NCI-H446 treated with DMSO at 0.1 percent for 48 hours (cell line): ENCODE measurements around the gene NUMB.
A peak's percentile ranks its signal among the peaks of the same experiment; 100 is the strongest.
"Not testable (repeated sequence)": the region's sequence is repeated elsewhere in the genome, so short reads cannot be mapped to it uniquely, and the experiment has no call there.

ENCODE experiments used
- DNase-seq: peaks from one replicate; lab custom pipeline; 2025; lab: John Stamatoyannopoulos, UW

NUMB gene

DNA sequence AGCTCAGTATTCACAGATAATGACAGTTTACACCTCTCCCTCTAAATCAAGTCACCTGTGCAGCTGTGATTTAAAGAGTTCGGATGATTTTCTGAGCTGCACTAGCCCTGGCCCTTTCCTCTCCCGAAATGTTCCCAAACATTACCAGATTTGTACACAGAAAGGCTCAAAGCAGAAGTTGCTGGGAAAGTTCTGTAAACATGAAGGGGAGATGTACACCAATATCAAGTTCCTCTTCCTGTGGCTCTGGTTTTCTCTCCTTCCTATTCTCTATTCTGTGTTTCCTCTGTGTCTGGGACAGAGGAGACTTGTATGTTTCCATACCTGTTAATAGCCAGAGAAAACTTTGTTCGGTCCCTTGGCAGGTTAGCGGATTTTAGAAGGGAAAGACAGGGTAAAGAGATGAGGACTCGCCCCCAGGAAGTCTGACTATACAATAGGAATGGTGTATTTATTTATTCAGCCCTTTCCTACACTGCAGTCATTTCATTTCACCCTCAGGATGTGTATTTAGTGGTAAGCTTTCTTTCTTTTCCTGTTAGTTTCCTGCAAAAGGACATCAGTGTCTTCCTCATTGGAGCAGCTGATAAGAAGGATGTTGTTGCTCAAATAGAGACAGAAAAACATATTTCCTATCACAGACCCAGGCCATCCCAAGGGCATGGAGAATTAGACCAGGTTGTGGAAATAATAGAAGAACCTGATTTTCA, 7.6 kb upstream of the NUMB start:
- no peak for DNase-seq

DNA sequence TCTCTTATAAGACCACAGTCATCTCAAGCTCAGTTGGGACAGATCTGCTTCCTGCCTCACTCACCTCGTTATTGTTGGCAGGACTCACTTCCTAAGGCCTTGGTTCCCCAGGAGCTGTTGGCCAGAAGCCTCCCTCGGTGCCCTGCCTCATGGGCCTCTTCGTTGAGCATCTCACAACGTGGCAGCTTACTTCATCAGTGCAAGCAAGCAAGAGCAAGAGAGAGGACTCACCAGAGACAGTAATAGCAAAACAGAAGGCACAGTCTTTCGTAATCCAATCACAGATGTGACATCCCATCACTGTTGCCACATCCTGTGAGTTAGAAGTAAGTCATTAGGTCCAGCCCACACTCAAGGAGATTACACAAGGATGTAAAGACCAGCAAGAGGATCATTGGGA, 5.1 kb upstream of the NUMB start:
- no peak for DNase-seq

DNA sequence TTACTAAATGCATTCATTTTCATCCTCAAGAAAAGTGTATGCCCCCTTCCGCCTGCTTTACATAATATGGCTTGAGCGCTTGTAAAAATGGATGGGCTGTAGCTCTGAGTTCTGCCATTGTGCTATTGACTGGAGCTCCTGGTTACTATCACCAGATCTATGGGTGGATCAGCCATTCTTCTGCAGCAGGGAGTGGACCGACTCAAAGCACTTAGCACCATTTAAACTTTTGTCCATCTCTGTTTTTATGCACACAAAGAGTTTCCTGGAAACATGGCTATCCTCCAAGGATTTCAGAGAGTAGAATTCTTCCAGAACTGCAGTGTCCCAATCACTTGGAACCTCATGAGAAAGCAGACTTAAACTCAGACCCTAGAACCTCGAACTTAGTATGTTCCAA, 4.5 kb upstream of the NUMB start:
- no peak for DNase-seq

DNA sequence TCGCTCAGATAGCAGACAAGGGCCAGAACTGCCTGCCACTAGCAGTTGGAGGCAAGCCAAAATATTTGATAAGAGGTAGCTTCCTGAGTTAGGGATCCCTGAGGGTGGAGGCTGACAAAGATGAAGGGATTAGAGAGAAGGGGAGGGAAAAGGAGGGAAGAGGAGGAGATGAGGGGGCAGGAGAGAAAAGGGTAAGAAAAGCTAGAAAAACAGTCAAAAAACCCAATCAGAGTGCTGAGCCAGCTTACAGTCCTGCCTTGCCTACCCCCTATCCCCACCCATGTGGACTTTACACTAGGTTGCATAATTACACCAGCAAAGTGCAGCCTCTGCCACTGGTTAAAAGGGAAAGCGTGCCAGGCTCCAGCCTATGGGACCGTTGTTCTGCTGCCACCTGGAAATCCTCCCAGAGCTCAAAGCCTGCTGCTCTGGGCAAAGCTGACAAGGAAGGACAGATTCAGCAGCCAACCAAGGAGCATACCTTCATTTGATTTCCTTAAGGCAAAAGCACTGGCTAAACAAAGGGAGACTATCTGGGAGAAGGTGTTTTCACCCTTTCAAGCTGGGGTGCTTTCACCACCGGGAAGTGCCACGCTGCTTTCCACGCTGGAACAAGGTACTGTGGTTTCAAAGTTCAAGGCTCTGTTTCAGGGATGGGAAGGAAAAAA, 3.8 kb upstream of the NUMB start:
- DNase-seq = peak; percentile 79

DNA sequence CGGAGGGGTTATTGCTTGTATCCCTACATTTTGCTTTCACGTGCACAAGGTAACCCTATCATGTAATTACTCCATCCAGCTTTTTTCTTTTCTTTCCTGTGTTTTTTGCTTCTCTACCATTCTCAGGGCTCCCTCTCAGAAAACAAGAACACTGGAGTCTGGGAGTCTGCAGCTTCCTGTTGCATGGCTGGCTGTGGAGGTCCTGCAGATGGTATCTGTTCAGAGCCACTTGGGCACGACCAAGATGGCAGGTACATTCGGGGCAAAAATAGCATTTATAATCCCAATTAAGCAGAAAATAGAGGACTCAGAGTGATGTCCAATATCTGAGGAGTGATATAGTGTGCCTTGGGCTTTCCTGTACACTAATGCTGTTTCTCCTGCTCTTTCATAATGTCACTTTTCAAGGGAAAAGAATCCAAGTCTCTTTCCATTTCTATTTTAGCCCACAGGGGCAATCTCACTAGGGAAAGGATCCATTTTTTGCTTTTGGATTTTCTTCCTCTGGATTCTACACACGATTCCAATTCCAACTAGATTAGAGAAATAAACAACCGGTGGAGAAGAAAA, 3.2 kb upstream of the NUMB start:
- no peak for DNase-seq

DNA sequence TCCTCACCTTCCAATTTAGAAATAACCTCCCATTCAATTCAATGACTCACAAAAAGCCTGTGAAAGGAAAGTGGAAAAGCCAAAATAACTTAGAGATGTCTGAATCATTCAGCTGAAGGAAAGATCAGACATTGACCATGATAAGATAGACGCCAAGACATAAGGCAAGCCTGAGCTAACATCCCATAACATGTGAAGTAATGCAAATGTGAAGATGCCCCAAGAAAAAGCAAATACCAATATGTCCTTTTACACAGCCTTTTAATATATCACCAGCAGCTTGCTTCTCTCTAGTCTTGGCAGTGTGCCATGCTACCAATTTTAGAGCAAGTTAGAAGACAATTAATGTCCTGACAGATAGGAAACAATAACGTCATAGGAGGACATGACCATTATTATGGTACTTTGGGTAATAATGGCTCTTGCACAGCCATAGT, 2.4 kb upstream of the NUMB start:
- peak; percentile 56 for DNase-seq

DNA sequence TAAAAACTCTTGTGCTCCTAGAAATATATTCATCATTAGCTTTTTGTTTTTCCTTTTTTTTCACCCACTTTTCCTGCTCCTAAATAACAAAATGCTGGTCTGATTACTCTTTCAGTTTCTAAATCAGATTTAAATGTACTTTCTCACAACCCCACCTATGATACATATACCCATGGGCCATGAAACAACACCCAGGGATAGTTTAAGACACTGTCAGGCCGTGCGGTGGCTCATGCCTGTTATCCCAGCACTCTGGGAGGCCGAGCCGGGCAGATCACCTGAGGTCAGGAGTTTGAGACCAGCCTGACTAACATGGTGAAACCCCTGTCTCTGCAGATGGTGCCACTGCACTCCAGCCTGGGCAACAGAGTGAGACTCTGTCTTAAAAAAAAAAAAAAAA, 1.6 kb upstream of the NUMB start:
- no peak for DNase-seq

DNA sequence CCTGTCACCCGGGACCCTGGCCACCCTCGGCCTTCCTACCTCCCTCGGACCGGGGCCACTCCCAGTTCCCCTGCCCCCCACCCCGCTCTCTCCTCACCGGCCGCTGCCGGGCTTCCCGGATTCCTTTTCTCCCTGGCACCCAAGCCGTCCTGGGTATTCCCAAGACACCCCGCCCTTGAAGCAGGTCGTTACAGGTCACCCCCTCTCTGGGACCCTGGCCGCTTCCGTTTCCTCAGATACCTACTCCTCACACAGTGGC, 493 bp downstream of the NUMB start:
- DNase-seq = no peak

DNA sequence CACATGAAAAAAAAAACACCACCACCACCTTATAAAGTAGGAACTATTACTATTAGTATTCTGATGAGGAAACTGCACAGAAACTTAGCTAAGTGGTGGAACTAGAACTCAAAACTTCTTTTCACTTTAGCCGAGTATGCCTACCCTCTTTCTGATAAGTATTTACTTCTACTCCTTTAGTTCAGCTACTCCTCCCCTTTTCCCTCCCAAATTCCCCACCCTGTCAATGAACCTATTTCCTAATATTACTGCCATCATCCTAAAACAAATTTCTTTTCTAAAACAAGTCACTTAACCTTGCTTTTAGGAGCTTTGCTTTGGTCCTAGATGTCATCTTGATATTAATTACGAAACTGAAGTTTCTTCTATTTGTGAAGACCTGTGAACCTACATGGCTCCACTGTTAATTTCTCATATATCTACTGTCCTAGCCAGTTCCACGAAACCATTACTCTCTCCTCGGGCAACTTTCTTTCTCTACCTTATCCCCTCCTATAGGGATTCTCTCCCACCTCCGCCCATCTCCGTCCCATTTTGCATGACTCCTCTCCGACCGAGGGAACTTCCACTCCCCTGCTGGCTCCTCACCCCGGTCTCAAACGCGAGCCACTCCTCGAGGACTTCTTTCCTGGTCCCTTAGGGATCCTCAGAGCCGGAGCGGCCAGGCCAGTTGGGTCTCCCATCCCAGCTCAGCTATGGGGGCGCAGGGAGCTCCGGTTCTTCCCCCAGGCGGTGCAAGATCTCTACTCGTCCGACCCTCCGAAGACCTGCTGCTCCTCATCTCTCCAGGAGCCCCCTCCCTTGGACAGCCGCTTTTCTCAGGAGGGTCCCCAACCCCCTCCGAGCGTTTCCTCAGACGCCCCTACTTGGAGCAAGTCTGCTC, 1.1 kb downstream of the NUMB start:
- no peak for DNase-seq

DNA sequence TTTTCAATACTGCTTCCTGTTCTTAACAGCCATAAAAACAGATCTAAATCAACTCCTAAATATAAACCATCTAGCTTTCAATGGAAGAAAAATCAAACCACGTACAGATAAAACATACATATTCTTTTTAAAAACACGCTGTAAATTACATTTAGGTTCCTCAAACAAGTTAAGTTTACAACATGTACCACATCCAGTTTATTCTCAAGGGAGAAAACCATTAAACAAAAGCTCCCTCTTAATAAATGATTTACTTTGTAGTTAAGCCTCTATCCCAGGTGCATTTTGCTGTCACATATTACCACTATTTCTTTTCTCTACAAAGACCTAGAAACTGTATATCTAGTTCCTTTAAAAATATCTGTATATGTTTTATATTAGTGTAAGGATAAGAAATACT, 3.1 kb downstream of the NUMB start:
- DNase-seq = no peak

DNA sequence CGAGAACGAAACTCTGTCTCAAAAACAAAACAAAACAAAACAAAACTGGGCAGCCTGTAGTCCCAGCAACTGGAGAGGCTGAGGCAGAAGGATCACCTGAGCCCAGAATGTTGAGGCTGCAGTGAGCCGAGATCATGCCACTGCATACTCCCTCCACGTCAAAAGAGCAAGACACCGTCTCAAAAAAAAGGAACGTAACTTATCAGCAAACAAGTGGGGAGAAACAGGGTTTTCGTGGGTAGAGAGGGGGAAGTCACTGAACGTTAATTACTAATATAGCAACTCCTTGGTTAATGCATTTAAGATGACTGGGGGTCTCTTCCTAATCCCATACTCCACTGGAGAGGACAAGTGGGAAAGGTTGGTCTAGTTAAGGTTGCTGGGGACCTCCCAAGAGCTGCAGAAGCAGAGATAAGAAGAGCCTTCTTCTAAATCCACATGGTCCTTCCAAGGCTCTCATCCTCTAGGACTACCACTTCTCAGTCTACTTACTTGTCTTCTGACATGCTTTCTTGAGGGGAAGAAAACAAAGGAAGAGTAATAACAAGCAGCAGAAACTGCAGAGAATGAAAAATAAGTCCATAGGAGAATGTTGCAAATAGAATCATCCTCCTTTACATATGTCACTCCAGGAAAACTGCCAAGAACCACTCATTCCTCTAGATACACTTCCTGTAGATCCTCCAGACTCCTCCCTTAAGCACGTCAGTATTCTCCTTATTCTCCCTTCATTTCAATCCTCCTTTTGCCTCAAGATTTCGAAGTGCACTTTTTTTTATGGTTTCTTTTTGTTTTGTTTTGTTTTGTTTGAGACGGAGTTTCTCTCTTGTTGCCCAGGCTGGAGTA, 5.8 kb downstream of the NUMB start:
- peak; percentile 40 for DNase-seq

DNA sequence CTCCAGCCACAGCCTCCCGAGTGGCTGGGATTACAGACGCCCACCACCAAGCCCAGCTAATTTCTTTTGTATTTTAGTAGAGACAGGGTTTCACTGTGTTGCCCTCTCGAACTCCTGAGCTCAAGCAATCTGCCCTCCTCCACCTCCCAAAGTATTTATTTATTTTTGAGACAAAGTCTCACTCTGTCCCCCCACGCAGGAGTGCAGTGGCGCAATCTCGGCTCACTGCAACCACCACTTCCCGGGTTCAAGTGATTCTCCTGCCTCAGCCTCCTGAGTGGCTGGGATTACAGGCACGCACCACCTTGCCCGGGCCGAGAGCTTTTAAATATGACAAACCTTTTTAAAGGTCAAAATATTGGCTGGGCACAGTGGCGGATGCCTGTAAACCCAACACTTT, 14.6 kb downstream of the NUMB start:
- no peak for DNase-seq

DNA sequence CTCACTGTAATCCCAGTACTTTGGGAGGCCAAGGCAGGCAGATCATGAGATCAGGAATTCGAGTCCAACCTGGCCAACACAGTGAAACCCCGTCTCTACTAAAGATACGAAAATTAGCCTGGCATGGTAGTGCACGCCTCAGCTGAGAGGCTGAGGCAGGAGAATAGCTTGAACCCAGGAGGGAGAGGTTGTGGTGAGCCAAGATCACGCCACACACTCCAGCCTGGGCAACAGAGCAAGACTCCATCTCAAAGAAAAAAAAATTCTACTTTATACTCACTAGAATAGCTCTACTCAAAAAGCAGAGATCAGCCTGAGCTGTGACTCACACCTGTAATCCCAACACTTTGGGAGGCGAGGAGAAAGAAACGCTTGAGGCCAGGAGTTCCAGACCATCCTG, 17.1 kb downstream of the NUMB start:
- no peak for DNase-seq

DNA sequence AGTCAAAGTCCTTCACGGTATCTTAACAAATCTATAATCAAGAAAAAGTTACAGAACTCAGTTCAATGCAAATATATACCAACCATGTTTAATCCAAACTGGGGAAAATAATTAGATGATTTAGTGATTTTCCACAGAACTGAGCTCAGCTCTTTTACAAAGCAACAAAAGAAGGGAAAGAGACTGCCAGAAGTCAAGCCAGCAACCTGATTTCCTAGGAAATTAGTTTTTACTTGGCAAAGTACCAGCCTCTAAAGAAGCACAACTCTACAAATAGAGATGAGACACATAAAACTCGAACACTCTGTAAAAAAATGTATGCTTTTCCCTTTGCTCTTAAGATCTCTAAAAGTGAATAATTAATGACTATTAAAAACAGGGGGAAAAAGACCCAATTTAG, 19.4 kb downstream of the NUMB start:
- no peak for DNase-seq

DNA sequence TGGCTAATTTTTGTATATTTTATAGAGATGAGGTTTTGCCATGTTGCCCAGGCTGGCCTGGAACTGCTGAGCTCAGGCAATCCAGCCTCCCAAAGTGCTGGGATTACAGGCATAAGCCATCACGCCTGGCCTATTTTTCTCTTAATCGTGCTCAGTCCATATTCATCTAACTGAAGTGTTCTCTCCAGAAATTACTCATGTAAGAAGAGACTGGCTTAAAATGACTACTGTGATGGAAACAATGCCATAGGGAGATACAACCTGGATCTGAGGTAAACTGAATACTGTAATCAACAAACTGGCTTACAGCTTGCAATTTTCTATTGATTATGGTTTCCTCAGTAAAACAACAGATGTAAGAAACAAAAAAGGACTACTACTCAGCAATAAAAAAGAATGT, 21.1 kb downstream of the NUMB start:
- DNase-seq = no peak

DNA sequence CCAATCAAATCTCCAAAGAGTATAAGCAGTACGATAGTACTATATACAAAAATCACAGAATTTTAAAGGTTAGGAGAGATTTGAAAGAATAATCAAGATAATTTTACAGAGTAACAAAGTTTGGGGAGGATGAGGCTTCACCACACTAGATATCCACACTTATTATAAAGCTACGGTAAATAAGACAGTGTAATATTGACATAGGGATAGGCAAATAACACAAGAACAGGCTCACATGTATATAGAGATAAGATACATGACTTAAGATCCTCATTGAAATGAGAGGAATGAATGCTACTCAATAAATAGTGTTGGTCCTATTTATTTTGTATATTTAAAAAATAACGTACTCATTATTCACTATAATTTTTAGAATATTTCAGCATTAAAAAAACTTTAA, 26.2 kb downstream of the NUMB start:
- DNase-seq = no peak

DNA sequence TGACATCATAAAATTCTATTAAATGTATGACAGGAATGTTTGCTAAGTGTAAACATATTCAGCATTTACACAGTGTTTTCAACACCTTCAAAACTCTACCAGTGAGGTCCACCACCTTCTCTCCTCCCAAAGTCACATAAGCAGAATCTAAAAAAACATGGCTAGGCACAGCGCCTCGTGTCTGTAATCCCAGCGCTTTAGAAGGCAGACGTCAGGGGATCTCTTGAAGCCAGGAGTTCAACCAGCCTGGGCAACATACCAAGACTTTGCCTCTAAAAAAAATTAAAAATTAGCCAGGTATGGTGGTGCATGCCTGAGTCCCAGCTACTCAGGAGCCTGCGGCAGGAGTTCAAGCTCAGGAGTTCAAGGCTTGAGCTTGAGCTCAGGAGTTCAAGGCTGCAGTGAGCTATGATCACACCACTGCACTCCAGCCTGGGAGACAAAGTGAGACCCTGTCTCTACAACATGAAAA, 30.0 kb downstream of the NUMB start:
- DNase-seq = no peak

DNA sequence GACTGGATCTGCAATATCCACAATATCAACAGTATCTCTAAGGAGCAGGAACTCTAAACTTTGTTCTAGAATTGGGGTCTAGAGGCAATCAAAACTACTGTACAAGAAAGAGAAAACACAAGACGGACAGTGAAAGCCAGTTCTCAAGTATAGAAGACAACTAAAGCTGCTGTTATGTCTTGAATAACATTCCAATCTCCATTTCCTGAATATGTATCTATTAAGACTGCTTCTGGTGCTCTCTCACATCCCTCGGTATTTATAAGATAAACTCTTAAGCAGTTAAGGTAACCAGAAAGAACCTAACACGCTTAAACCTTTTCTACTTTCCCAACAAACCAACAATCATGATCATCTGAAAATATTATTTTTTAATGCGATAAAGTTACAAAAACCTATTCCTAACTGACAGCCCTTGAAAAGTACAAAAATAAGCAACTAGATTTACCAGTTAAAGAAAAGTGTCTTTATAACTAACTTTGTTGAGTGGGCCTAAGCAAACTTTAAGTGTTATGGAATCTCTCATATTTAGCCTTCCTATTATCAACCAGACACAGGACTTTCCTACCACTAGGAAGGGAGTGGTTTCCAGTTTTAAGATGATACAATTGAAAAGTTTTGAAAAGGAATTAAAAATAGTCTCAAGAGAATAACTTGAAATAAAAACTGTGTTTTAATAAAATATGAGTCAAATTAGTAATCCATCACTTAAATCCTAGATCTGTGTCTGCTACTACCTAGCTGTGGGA, 30.7 kb downstream of the NUMB start:
- DNase-seq = no peak

DNA sequence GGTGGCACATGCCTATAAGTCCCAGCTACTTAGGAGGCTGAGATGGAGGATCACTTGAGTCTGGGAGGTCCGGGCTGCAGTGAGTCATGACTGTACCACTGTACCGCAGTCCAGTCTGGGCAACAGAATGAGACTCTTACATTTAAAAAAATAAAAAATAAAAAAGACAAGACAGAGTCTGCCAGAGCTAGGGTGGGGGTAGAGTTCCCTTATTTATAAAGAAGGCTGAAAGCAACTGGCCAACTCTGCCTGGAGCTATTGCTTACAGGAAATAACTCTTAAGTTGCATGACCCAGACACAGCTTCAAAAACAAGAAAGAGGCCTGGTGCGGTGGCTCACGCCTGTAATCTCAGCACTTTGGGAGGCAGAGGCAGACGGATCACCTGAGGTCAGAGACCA, 31.5 kb downstream of the NUMB start:
- DNase-seq = no peak

DNA sequence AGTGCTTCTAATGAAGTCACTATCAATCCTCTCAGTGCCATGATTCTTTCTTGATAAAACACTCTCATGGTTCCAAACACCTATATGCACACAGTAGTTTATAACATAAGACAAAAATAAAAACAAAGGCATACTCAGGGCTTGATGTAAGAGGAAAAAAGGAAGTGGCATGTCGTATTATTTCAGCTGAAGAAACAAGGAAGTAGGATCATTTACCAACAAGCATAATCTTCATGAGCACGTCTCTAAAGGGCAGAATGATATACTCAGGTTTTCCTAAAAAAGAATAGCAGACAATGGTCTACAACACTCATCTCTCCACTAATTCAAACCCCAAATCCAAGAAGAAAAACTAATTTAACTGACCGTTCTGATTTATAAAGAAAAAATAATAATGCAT, 33.9 kb downstream of the NUMB start:
- no peak for DNase-seq

DNA sequence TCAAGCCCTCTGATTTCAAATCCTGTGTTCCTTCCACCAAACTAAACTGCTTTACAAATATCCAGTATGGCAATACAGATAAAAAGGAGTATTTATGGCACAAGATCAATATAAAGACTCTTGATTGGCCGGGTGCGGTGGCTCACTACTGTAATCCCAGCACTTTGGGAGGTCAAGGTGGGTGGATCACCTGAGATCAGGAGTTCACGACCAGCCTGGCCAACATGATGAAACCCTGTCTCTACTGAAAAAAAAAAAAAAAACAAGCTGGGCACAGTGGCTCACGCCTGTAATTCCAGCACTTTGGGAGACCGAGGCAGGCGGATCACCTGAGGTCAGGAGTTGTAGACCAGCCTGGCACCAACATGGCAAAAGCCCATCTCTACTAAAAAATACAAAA, 35.3 kb downstream of the NUMB start:
- not testable (repeated sequence) for DNase-seq
